ENCODE data around the gene DKC1.

DNA sequence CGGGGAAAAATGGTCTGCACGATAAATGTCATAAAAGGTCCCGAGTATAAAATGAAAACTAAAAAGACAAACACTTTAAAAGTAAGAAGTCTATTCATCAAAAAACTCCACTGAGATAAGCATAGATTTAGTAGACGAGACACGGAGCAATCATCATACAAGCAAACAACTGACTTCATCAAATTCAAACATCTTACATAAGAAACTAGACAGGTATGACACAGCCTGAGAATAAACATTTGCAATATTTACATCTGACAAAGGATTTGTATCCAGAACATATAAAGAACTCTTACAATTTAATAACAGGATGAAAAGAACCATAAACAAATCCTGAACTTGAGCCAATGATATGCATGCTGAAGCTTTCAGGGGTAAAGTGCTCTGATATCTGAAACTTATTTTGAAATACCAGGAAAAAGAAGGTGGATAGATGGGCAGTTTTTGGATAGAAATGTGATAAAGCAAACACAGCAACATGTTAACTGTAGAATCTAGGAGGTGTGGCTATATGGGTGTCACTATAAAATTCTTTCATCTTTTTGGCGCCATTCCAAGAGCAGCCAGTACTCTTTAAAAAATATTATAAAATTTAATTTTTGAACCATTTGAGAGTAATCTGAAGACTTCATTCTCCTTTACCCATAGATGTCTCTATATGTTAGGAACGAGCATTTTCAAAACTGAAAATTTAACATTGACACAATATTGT, 30.6 kb downstream of the DKC1 start:
- no peak for TF ChIP-seq POLR2A (IDR thresholded peaks at IDR 0.05)
- TF ChIP-seq, protein P1, sequence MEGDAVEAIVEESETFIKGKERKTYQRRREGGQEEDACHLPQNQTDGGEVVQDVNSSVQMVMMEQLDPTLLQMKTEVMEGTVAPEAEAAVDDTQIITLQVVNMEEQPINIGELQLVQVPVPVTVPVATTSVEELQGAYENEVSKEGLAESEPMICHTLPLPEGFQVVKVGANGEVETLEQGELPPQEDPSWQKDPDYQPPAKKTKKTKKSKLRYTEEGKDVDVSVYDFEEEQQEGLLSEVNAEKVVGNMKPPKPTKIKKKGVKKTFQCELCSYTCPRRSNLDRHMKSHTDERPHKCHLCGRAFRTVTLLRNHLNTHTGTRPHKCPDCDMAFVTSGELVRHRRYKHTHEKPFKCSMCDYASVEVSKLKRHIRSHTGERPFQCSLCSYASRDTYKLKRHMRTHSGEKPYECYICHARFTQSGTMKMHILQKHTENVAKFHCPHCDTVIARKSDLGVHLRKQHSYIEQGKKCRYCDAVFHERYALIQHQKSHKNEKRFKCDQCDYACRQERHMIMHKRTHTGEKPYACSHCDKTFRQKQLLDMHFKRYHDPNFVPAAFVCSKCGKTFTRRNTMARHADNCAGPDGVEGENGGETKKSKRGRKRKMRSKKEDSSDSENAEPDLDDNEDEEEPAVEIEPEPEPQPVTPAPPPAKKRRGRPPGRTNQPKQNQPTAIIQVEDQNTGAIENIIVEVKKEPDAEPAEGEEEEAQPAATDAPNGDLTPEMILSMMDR (IDR thresholded peaks at IDR 0.05): no peak

Data from Peyer's patch (tissue), 4 donors.